Activated CD8-positive, alpha-beta T cell treated with anti-CD3 and anti-CD28 coated beads for 36 hours (primary cell): ENCODE measurements around the gene NOL4L. TPM values are rescaled to one million over a fixed set of nuclear protein-coding genes. Genes with fewer than 3 reads are reported as not detected.

Experiments used
- ATAC-seq: fragments of 200-7000 bp; cut with Tn5 transposase; one replicate; pipeline ENCODE4 v1.10.0; 2021; ENCODE audit warnings: mild to moderate bottlenecking, moderate library complexity
- CTCF ChIA-PET: fragments of 350-600 bp; sonication (Branson Sonifier 250); formaldehyde crosslinking; loops from one replicate; lab custom pipeline; 2021; ENCODE audit warnings: antibody characterized with exemption; lab: Charles Lee
- POLR2A ChIA-PET: fragments of 350-600 bp; sonication (Branson Sonifier 250); formaldehyde crosslinking; loops from one replicate; lab custom pipeline; 2021; ENCODE audit warnings: antibody characterized with exemption; lab: Charles Lee
- DNase-seq: peaks from one replicate; pipeline ENCODE4 v3.0.0-alpha.2; 2020
- H3K27ac Mint-ChIP-seq: one replicate; pipeline ENCODE4 v1.8.0; 2021; ENCODE audit warnings: mild to moderate bottlenecking, mixed read lengths
- H3K27me3 Mint-ChIP-seq: one replicate; pipeline ENCODE4 v1.8.0; 2021; ENCODE audit warnings: mixed read lengths
- H3K36me3 Mint-ChIP-seq: one replicate; pipeline ENCODE4 v1.8.0; 2021; ENCODE audit warnings: low read depth, mixed read lengths
- H3K4me1 Mint-ChIP-seq: one replicate; pipeline ENCODE4 v1.8.0; 2021; ENCODE audit warnings: low read depth, mixed read lengths
- H3K4me3 Mint-ChIP-seq: one replicate; pipeline ENCODE4 v1.8.0; 2021; ENCODE audit warnings: mild to moderate bottlenecking, moderate library complexity, mixed read lengths
- H3K9me3 Mint-ChIP-seq: one replicate; pipeline ENCODE4 v1.8.0; 2021; ENCODE audit warnings: mixed read lengths
- CTCF ChIP-seq: fragments of 200-600 bp; IDR thresholded peaks from one replicate; pipeline ENCODE4 v1.8.0; 2022; ENCODE audit warnings: antibody characterized with exemption, mild to moderate bottlenecking
- intact Hi-C: fragments of 100-400 bp; cut with micrococcal nuclease; formaldehyde crosslinking; loops from one replicate; pipeline ENCODE4 v1.10.0; 2022
- total RNA-seq, 2 experiments: library from RNA; stranded (reverse); gene quantifications; one replicate each; pipeline ENCODE4 v1.2.3, GENCODE V29; 2021

NOL4L gene
- total RNA-seq, 2 experiments from 2014 or later: 23.3 to 23.9 TPM

- H3K27ac Mint-ChIP-seq: no peak overlapping the region
- no peaks in the 10 kb centered on the region for H3K27me3 Mint-ChIP-seq
- ChIA-PET CTCF (no interaction called here), POLR2A (interaction anchor here (1.1 kb wide), 1 partner anchor 42 kb away, joined by 3 read pairs; no protein-coding TSS in a partner anchor)
- H3K9me3 Mint-ChIP-seq: no peaks in the 10 kb centered on the region
- no peak for TF ChIP-seq CTCF
- ATAC-seq (no peak), DNase-seq (no peak)
- intact Hi-C loops: no loop called here
- peaks cover 2% of the 10 kb centered on the region for H3K36me3 Mint-ChIP-seq
- no peak overlapping the region for H3K4me3 Mint-ChIP-seq
- H3K4me1 Mint-ChIP-seq: no peaks in the 10 kb centered on the region
These were observed 124.3 kb downstream of the NOL4L start for GRCh38 chr20:32460683-32461320.

DNA sequence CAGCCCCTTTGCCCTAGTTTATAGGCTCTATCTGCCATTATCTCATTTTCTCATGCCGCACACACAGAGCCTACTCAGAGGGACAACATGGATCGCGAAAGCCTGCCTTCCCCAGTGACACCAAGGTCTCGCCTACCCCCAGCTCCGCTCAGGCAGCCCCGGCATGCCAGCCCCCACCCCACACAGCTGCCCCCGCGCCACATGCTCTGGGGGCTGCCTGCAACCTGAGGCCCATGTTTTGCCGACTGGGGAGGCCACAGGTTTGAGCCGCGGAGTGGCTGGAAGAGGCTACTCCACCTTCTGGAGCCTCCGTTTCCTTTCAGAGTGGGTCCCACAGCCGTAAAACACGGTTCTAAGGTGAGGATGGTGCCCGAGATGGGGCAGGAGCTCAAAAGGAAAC lies 124.9 kb downstream of the NOL4L start:
- no peak overlapping the region for H3K27ac Mint-ChIP-seq
- ChIA-PET POLR2A (interaction anchor here (1.1 kb wide), 1 partner anchor 41 kb away, joined by 3 read pairs; no protein-coding TSS in a partner anchor), CTCF (no interaction called here)
- intact Hi-C loops: no loop called here
- H3K27me3 Mint-ChIP-seq: no peaks in the 10 kb centered on the region
- no peak for TF ChIP-seq CTCF
- H3K9me3 Mint-ChIP-seq: no peaks in the 10 kb centered on the region
- DNase-seq (no peak), ATAC-seq (no peak)
- no peak overlapping the region for H3K4me3 Mint-ChIP-seq
- H3K4me1 Mint-ChIP-seq: peaks cover under 1% of the 10 kb centered on the region
- peaks cover 2% of the 10 kb centered on the region for H3K36me3 Mint-ChIP-seq

DNA sequence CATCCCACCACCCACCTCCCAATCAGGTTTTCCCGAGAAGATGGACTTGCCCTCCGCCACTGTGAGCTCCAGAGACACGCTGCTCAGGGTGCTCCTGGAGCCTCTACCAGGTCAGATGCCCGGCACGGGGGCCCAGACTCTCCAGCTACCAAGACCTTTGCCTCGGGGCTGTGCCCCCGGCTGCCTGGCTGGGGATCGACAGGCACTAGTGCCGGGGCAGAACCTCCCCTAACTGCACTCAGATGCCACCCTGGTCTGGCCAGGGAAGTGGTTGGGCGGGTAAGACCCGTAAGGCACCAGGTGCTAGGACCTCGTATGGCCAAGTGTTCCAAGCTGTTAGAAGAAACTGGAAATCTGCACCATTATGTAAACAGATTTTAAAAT lies 126.3 kb downstream of the NOL4L start:
- ATAC-seq: no peak
- peak overlapping the region; percentile 55 for H3K27ac Mint-ChIP-seq
- ChIA-PET CTCF (interaction anchor here (1.8 kb wide), 1 partner anchor 13 kb away, joined by 4 read pairs; no protein-coding TSS in a partner anchor), POLR2A (interaction anchor here (0.7 to 1.2 kb wide), 2 partner anchors 14 to 65 kb away, joined by 3 to 4 read pairs; no protein-coding TSS in a partner anchor)
- H3K9me3 Mint-ChIP-seq: no peaks in the 10 kb centered on the region
- peaks cover 3% of the 10 kb centered on the region for H3K4me1 Mint-ChIP-seq
- no peak for DNase-seq
- H3K36me3 Mint-ChIP-seq: peaks cover 2% of the 10 kb centered on the region
- no peak for TF ChIP-seq CTCF
- intact Hi-C loops: no loop called here
- no peaks in the 10 kb centered on the region for H3K27me3 Mint-ChIP-seq
- H3K4me3 Mint-ChIP-seq: no peak overlapping the region

- TF ChIP-seq CTCF: no peak
- ChIA-PET CTCF (interaction anchor here (0.8 to 1.8 kb wide), 2 partner anchors 13 to 27 kb away, joined by 3 to 4 read pairs; no protein-coding TSS in a partner anchor), POLR2A (interaction anchor here (0.7 to 1.2 kb wide), 3 partner anchors 9 to 66 kb away, joined by 3 to 4 read pairs (median 4); no protein-coding TSS in a partner anchor)
- ATAC-seq (no peak), DNase-seq (no peak)
- H3K9me3 Mint-ChIP-seq: no peaks in the 10 kb centered on the region
- peak overlapping the region; percentile 55 for H3K27ac Mint-ChIP-seq
- H3K4me1 Mint-ChIP-seq: peaks cover 3% of the 10 kb centered on the region
- no peak overlapping the region for H3K4me3 Mint-ChIP-seq
- intact Hi-C loops: no loop called here
- H3K36me3 Mint-ChIP-seq: peaks cover 2% of the 10 kb centered on the region
- no peaks in the 10 kb centered on the region for H3K27me3 Mint-ChIP-seq
These were observed 126.9 kb downstream of the NOL4L start for GRCh38 chr20:32458061-32458836.
